Right ventricle myocardium superior (tissue), 1 donor: Measurements from ENCODE around the gene BHLHE23. TPM values are rescaled to one million over a fixed set of nuclear protein-coding genes. Genes with fewer than 3 reads are reported as not detected.

Experiments
- ATAC-seq: fragments of 200-7000 bp; cut with Tn5 transposase; one replicate; pipeline ENCODE4 v1.9.1; 2020; ENCODE audit warnings: mild to moderate bottlenecking; ENCODE audit not compliant: poor library complexity
- DNase-seq: peaks from one replicate; pipeline ENCODE4 v3.0.0-alpha.2; 2020
- intact Hi-C: fragments of 100-400 bp; cut with DNase I; formaldehyde crosslinking; loops from one replicate; pipeline ENCODE4 v1.11.2; 2022
- long read RNA-seq: library from polyadenylated mRNA; unstranded; transcript quantifications from one replicate; pipeline ENCODE4 v2.0.0, GENCODE V29; 2021
- total RNA-seq: library from RNA; stranded (reverse); fragmentation: NEBNext Ultra II Directional; extraction: Animal tissue kit (Norgen Biotek cat#: 25700); gene quantifications from one replicate; pipeline ENCODE4 v1.2.1, GENCODE V29; 2021
- donor health status: DM: no; HTN: yes; CAD: no; lungs with severe emphysema.

Gene BHLHE23
- total RNA-seq = not detected
- long read RNA-seq = 0 reads

GRCh38 chr20:63006540-63007359 lies at the start of gene BHLHE23:
Gene BHLHE23 (minus strand): TSS chr20:63006964. CDS start chr20:63006774, 190 bp downstream.
- no peak for ATAC-seq
- intact Hi-C loops = no loop called here
- DNase-seq = no peak

DNA sequence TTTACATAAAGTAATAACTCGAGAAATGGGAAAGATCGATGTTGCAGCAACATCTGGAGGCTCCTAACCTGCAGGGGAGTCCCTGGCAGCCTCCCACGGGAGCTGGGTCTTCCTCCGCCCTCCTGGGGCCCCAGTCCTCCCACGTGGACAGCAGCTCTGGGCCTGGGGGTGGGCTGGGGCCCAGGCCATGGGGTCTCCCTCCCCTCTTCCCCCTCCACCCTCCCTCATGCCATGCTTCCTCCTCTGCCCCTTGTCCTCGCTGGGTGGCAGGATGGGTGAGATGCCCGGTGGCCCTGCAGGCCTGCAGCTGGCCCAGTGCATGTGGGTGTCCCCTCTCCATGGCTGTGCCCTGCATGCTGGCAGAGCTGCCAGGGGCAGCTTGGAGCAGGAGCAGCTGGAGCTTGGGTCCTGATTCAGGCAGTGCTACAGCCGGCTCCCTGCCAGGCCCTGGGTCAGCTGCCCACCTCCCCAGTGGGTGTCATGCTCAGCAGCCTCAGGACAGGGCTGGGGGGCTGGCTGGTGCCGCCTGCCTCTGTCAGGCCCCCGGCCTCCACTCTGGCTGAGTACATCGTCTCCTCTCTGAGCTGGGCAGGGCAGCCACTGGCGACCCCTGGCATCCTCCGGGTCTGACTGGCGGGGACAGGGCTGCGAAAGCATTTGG lies 48.9 kb upstream of the BHLHE23 start:
- DNase-seq (peak; percentile 36), ATAC-seq (no peak)
- intact Hi-C loops = loop anchor here (5.0 kb wide), 1 partner anchor 122 kb away; no protein-coding TSS in a partner anchor

- intact Hi-C loops = loop anchor here (5.0 kb wide), 1 partner anchor 123 kb away; no protein-coding TSS in a partner anchor
- ATAC-seq (no peak), DNase-seq (peak; percentile 24)
Measured at GRCh38 chr20:63054681-63055240, 48.0 kb upstream of the BHLHE23 start.

GRCh38 chr20:63054103-63054474 lies 47.3 kb upstream of the BHLHE23 start:
- intact Hi-C loops = no loop called here
- no peak for DNase-seq
- no peak for ATAC-seq

DNA sequence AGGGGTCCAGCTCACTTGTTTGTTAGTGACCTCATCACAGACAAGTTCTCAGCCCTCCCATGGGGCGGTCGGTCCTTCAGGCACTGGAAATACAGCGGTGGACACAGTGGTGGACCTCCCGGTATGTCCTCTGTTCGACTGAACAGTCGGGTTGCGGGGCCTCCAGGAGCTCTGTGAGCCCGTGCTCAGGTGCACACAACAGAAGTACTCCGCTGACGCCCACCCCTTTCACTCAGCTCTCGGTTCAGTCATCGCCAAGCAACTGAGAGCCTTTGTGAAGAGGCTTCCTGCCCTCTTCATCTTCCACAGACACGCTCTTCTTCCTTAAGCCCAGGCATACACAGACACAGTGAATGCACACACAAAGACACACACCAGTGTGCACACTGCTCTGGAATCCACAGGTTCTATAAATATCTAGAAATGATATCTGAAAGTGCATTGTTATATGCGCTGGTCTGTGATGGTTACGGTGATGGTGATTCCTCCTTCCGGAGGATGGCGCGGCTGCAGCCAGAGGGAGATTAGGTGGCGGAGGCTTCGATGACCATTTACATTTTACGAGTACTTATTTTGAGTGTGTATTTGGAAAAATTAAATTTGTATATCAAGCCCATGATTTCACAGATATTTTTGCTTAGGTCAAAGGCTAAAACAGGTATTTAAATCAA lies 46.8 kb upstream of the BHLHE23 start:
- no peak for DNase-seq
- ATAC-seq = no peak
- intact Hi-C loops = no loop called here

DNA sequence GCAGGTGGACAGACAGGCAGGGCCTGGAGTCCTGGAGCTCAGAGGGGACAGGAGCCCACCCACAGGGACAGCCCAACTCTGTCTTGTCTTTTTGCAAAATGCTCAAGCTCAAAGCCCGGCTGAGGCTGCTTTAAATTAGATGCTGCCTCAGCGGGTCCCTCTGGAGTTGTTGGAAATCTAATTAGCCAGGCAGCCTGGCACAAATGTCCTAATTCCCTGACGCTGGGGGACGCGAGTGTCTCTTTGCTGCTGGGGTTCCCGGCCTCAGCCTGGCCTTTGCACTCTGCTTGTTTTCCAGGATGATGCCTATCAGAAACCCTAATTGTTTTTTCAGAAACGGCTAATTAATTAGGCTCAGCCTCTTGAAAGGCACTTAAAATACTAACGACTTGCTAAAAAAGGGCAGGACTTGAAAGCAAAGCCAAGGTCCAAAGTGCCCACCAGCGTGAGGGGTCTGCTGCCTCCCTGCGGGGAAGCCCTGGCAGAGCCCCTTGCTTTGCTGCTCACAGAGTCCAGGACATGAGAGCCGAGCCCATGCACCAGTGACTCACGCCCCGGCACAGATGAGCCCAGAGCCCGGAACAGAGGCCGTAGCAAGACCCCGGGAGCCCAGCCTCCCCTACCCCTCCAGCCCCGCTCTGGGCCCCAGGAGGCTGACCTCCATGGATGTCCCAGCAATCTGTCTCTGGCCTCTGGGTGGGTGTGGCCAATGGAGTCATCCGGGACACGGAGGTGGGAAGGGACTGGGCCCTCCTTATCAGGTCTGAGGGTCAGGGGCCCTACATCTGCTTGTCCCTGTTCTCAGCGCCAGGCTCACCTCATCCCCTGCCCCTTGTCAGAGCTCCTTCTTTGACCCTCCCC lies 46.0 kb upstream of the BHLHE23 start:
- peak; percentile 30 for DNase-seq
- intact Hi-C loops = no loop called here

GRCh38 chr20:63051911-63052310 lies 45.1 kb upstream of the BHLHE23 start:
- ATAC-seq = no peak
- DNase-seq = peak; percentile 8

More for the DNA sequence above, 46.0 kb upstream of the BHLHE23 start:
- ATAC-seq = no peak

DNA sequence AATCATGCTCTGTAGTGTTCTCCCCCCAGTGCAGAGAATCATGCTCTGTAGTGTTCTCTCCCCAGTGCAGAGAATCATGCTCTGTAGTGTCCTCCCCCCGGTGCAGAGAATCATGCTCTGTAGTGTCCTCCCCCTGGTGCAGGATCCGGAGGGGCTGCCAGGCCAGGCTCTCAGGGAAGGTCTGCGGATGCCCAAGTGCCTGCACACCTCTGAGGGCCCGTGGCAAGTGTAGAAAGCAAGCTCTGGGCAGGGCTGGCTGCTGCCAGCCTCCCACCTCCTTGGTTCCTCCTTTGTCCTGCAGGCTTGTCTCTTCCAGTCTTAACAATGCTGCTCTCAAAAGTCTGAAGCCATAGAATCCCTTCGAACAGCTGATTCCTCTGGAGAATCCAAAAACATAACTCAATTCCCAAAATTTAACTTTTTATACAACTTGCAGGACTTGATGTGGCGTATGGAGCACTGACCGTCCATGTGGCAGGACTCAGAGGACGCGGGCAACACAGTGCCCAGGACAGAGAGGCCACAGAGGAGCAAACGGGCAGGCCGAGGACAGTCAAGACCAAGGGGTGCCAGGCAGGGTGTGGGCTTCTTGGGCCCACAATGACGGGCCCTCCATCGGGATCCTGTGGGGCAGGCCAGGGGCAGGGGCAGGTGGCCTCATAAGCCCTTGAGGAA lies 44.6 kb upstream of the BHLHE23 start:
- intact Hi-C loops = no loop called here
- no peak for ATAC-seq
- peak; percentile 35 for DNase-seq

More at GRCh38 chr20:63051911-63052310, 45.1 kb upstream of the BHLHE23 start:
- intact Hi-C loops = no loop called here

DNA sequence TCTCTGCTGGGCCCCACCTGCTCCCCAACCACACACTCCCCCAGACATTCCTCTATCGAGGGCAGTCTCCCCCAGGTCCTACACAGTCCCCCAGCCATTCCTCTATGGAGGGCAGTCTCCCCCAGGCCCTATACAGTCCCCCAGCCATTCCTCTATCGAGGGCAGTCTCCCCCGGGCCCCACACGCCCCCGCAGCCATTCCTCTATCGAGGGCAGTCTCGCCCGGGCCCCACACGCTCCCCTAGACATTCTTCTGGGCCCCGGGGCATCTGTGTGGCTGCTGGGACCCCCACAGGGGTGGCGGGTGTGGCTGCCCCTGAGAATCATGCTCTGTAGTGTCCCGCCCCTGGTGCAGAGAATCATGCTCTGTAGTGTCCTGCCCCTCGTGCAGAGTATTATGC lies 43.6 kb upstream of the BHLHE23 start:
- DNase-seq (no peak), ATAC-seq (no peak)
- intact Hi-C loops = no loop called here

- intact Hi-C loops = no loop called here
- peak; percentile 24 for DNase-seq
- ATAC-seq = no peak
Measured at GRCh38 chr20:63049561-63050221, 42.9 kb upstream of the BHLHE23 start.

- intact Hi-C loops = no loop called here
- no peak for ATAC-seq
- peak; percentile 33 for DNase-seq
Measured at GRCh38 chr20:63049191-63049518, 42.4 kb upstream of the BHLHE23 start.

DNA sequence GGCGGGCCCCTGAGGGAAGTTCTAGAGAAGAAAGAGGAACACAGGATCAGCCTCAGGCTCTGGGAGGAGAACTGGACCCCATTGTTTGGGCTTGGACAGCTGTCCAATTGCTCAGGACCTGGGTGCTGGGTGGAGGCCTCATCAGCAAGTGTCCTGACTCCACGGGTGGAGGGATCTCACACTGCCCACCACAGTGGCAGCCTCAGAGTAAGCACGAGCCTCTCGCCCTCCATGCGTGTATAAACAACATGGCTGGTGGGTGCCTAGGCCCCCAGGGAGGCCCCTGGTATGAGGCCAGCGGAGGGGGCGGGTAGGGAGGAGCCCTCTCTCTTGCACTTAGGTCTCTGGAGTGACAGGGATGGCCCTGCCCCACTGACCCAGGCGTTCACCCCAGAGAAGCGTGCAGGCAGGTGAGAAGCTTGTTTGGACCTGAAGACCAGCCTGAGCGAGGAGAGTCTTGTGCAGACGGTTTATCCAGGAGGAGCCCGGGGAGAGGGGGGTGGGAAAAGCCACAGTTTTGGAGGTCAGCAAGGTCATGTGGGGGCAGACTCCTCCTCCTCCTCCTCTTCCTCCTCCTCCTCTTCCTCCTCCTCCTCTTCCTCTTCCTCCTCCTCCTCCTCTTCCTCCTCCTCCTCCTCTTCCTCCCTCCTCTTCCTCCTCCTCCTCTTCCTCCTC lies 41.9 kb upstream of the BHLHE23 start:
- intact Hi-C loops = no loop called here
- DNase-seq = peak; percentile 13
- ATAC-seq = no peak

GRCh38 chr20:63047946-63048345 lies 41.2 kb upstream of the BHLHE23 start:
- no peak for ATAC-seq
- intact Hi-C loops = no loop called here
- DNase-seq = peak; percentile 17

GRCh38 chr20:63047267-63047666 lies 40.5 kb upstream of the BHLHE23 start:
- intact Hi-C loops = no loop called here
- DNase-seq = no peak
- no peak for ATAC-seq

DNA sequence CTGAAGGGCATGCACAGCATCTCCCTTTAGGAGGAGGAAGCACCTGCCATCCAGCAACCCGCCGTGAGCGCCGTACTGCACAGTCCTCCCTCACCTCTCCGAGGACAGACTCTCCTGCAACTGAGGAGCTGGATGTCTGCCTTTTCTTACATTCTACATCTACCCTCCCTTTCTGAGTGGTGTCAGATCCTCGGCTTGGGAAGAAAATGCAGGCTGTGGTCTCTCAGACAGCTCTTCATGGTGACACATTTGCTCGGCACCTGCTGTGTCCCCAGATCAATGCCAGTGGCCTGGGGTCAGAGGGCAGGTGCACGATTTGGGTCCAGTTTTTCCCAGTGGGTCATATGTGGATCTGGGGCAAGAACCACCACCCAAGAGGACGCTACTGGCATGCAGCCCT lies 40.1 kb upstream of the BHLHE23 start:
- intact Hi-C loops = no loop called here
- ATAC-seq (no peak), DNase-seq (peak; percentile 14)

GRCh38 chr20:63045991-63046390 lies 39.2 kb upstream of the BHLHE23 start:
- ATAC-seq (no peak), DNase-seq (peak; percentile 9)
- intact Hi-C loops = no loop called here

GRCh38 chr20:63045401-63045800 lies 38.6 kb upstream of the BHLHE23 start:
- peak; percentile 13 for DNase-seq
- intact Hi-C loops = no loop called here
- no peak for ATAC-seq
